ENCODE measurements around the gene MVP.
A peak's percentile ranks its signal among the peaks of the same experiment; 100 is the strongest.

Gene MVP

GRCh38 chr16:29812754-29813643, 7.3 kb upstream of the MVP start:
- no peak for TF ChIP-seq CTCF (IDR thresholded peaks at IDR 0.05; ENCODE audit: extremely low read depth, insufficient read depth, missing control alignments)
- no peak for DNase-seq (ENCODE audit: low spot score)
- in situ Hi-C loops (cut with MboI; ENCODE audit: low pct_unique_long_range_greater_than_20kb, low sequenced_read_pairs, unreplicated experiment), result no loop called here

- no peak for TF ChIP-seq CTCF (IDR thresholded peaks at IDR 0.05; ENCODE audit: extremely low read depth, insufficient read depth, missing control alignments)
- DNase-seq (ENCODE audit: low spot score), result no peak
- in situ Hi-C loops (cut with MboI; ENCODE audit: low pct_unique_long_range_greater_than_20kb, low sequenced_read_pairs, unreplicated experiment), result no loop called here
Measured at GRCh38 chr16:29813644-29814562, 6.4 kb upstream of the MVP start.

GRCh38 chr16:29814592-29814991, 5.7 kb upstream of the MVP start:
- no peak for DNase-seq (ENCODE audit: low spot score)
- in situ Hi-C loops (cut with MboI; ENCODE audit: low pct_unique_long_range_greater_than_20kb, low sequenced_read_pairs, unreplicated experiment), result no loop called here
- no peak for TF ChIP-seq CTCF (IDR thresholded peaks at IDR 0.05; ENCODE audit: extremely low read depth, insufficient read depth, missing control alignments)

- in situ Hi-C loops (cut with MboI; ENCODE audit: low pct_unique_long_range_greater_than_20kb, low sequenced_read_pairs, unreplicated experiment), result no loop called here
- no peak for DNase-seq (ENCODE audit: low spot score)
- no peak for TF ChIP-seq CTCF (IDR thresholded peaks at IDR 0.05; ENCODE audit: extremely low read depth, insufficient read depth, missing control alignments)
Measured at GRCh38 chr16:29815032-29815721, 5.1 kb upstream of the MVP start.

GRCh38 chr16:29815793-29816693, 4.2 kb upstream of the MVP start, which contains the start of gene PAGR1:
TSS of gene PAGR1 (plus strand) at chr16:29816152. CDS start at chr16:29816526, 374 bp downstream.
- DNase-seq (ENCODE audit: low spot score), result peak; percentile 96
- TF ChIP-seq CTCF (IDR thresholded peaks at IDR 0.05; ENCODE audit: extremely low read depth, insufficient read depth, missing control alignments), result peak; percentile 95
- in situ Hi-C loops (cut with MboI; ENCODE audit: low pct_unique_long_range_greater_than_20kb, low sequenced_read_pairs, unreplicated experiment), result no loop called here
